Gastroesophageal sphincter (tissue), 3 donors: Measurements from ENCODE around the gene EPHA5.

ENCODE experiments used
- CTCF ChIP-seq, 4 experiments: fragments of 200-600 bp in 2 of 4; fragments of 450-650 bp in 2 of 4; sonication (generic) in 1 of 4; IDR thresholded peaks; one replicate each; pipeline ENCODE4 v1.5.1; 2017 to 2019; ENCODE audit warnings: antibody characterized with exemption in 4 of 4, mild to moderate bottlenecking in 2 of 4, moderate library complexity in 2 of 4
- POLR2A ChIP-seq, 2 donors: fragments of 450-650 bp; IDR thresholded peaks; one replicate each; pipeline ENCODE4 v1.6.1; 2017; ENCODE audit warnings: antibody characterized with exemption in 2 of 2, mild to moderate bottlenecking in 2 of 2, moderate library complexity in 1 of 2

GRCh38 chr4:65467068-65467680 is 203.1 kb downstream of the EPHA5 start:
- TF ChIP-seq CTCF (IDR thresholded peaks at IDR 0.05) (no peak), POLR2A (IDR thresholded peaks at IDR 0.05) (no peak)
